IPS-15b (cell line): ENCODE data around the gene PTGR3.

Source experiments
- H3K27me3 ChIP-seq: one replicate; pipeline ENCODE4 v1.6.1; 2013; ENCODE audit warnings: low read length; ENCODE audit not compliant: control insufficient read depth, insufficient read depth
- H3K36me3 ChIP-seq: one replicate; pipeline ENCODE4 v1.6.1; 2013; ENCODE audit warnings: low read length; ENCODE audit not compliant: control insufficient read depth, insufficient read depth
- H3K4me1 ChIP-seq: one replicate; pipeline ENCODE4 v1.6.1; 2013; ENCODE audit warnings: mild to moderate bottlenecking, low read length; ENCODE audit not compliant: control insufficient read depth, insufficient read depth
- H3K4me3 ChIP-seq: one replicate; pipeline ENCODE4 v1.5.1; 2013; ENCODE audit warnings: low read depth, low read length
- H3K9ac ChIP-seq: one replicate; pipeline ENCODE4 v1.6.1; 2013; ENCODE audit warnings: low read depth, mild to moderate bottlenecking, low read length
- H3K9me3 ChIP-seq: one replicate; pipeline ENCODE4 v1.6.1; 2013; ENCODE audit warnings: mild to moderate bottlenecking, low read length; ENCODE audit not compliant: control insufficient read depth, insufficient read depth

Gene PTGR3

GRCh38 chr18:75219745-75220375, 10.9 kb upstream of the PTGR3 start:
- Histone ChIP-seq H3K9me3 (no peaks in the 10 kb centered on the region), H3K4me3 (no peak overlapping the region)

DNA sequence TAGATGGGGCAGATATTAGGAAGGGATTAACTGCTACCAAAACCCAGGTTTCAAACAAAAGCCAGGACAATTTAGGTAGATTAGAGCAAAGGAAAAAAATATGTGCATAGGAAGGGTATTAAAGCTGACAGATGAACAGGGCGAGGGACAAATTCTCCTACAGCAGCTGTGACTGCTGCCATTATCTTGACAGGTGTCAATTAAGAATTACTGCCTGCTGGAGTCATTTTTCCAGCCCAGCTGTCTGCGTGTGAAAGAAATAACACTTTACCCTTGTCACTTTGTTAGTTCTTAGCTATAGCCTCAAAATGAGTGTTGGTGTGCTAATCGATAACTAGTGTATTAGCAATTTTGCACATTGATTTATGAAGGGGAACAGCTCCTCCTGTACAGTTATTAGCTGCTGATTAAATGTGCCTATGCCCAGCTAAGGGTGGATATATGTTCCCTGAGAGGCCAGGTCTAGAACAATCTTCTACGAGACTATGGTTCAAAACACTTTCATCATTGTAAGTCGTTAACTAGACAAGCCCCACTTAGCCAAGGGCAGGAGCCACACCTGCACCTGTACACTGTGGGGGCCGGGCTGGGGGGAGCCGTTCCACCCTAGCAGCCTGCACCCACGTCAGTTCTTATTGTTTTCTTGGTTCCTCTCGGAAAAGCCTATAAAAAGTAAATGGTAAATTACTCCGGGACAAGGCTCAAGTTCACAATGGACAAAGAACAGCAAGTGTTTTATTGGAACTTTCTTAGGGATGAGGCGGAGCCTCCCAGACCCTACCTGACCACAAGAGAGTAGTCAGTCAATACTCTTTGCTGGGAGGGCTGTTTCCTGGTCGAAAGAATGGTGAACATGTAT, 9.4 kb upstream of the PTGR3 start:
- Histone ChIP-seq H3K4me3 (no peak overlapping the region), H3K36me3 (no peaks in the 10 kb centered on the region), H3K9me3 (no peaks in the 10 kb centered on the region), H3K27me3 (peaks cover 18% of the 10 kb centered on the region), H3K9ac (no peak overlapping the region), H3K4me1 (no peaks in the 10 kb centered on the region)

More at GRCh38 chr18:75219745-75220375, 10.9 kb upstream of the PTGR3 start:
- peaks cover 2% of the 10 kb centered on the region for H3K27me3 ChIP-seq
- no peaks in the 10 kb centered on the region for H3K36me3 ChIP-seq
- no peaks in the 10 kb centered on the region for H3K4me1 ChIP-seq
- no peak overlapping the region for H3K9ac ChIP-seq

- Histone ChIP-seq H3K27me3 (peaks cover 29% of the 10 kb centered on the region), H3K9me3 (no peaks in the 10 kb centered on the region), H3K36me3 (no peaks in the 10 kb centered on the region), H3K4me3 (no peak overlapping the region), H3K4me1 (no peaks in the 10 kb centered on the region), H3K9ac (no peak overlapping the region)
These were observed 8.2 kb upstream of the PTGR3 start for GRCh38 chr18:75216911-75217689.

DNA sequence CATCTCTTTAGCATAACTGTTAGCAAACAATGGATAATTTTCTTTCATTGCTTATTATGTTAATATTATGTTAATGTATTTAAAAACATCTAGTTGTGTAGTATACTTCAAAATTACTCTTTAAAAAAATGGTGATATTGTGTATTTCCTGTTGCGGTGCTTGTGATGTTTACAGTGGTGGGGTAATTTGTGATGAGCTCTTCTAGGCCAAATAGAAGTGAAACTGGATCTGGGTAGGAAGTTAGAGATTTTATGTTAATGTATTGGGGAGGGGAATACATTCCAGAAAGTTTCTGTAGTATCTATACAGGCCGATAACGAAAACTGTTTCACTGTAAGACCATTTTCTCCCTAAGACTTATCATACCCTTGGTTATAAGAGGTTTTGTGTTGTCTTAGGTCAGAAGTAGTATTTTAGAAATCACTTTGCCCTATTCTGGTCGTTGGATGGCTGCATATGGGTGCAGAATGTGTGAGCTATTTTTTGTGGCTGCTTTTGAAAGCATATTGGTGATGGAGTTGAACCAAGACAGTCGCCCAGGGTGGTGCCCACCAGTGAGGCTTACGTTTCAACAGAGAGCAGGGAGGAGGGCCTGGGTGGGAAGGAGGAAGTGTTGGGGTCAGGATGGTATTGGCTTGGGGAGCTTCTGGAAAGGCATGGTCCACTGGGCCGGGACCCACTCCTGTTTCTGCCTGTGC, 7.4 kb upstream of the PTGR3 start:
- Histone ChIP-seq H3K4me3 (no peak overlapping the region), H3K9ac (no peak overlapping the region), H3K4me1 (no peaks in the 10 kb centered on the region), H3K27me3 (peaks cover 29% of the 10 kb centered on the region), H3K9me3 (no peaks in the 10 kb centered on the region), H3K36me3 (no peaks in the 10 kb centered on the region)

- Histone ChIP-seq H3K9ac (no peak overlapping the region), H3K9me3 (no peaks in the 10 kb centered on the region), H3K4me3 (no peak overlapping the region), H3K36me3 (no peaks in the 10 kb centered on the region), H3K27me3 (peaks cover 35% of the 10 kb centered on the region), H3K4me1 (no peaks in the 10 kb centered on the region)
These were observed 6.7 kb upstream of the PTGR3 start for GRCh38 chr18:75215663-75216062.

DNA sequence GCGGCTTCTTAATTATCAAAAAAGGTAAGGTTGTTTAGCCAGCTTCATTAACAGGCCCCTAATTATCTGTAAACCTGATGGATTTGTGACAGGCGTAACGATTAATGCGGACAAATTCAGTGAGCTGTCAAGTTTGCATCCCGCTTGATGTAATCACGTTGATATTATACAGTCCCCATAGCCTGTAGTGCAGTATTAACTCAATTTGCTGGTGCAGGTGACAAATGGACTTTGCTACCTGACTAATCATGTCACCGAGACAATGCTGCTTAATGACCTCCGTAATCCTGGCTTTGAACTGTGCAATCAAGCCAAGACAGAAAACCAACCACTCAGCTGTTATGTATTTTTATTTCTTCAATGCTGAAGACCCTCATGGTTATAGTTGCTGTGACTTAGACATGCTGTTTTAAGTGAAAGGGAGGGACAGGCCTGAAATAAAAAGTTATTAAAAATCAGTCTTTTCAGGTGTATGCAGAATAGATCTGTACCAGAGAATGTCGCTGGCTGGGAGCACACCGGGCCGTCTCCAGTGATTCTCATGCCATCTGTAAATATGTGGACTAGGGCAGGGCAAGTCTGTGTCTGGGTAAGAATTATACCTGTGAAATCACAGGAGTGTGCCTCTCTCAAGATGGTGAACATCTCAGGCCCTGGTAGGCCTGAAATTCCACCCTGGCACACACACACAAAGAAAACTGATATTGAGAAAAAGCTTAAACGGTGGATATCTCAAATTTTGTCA, 6.0 kb upstream of the PTGR3 start:
- Histone ChIP-seq H3K9me3 (no peaks in the 10 kb centered on the region), H3K36me3 (no peaks in the 10 kb centered on the region), H3K9ac (no peak overlapping the region), H3K4me3 (no peak overlapping the region), H3K27me3 (peaks cover 43% of the 10 kb centered on the region), H3K4me1 (peaks cover 4% of the 10 kb centered on the region)

- no peaks in the 10 kb centered on the region for H3K9me3 ChIP-seq
- no peak overlapping the region for H3K4me3 ChIP-seq
- peaks cover 4% of the 10 kb centered on the region for H3K4me1 ChIP-seq
- no peak overlapping the region for H3K9ac ChIP-seq
- H3K27me3 ChIP-seq, result peaks cover 46% of the 10 kb centered on the region
- no peaks in the 10 kb centered on the region for H3K36me3 ChIP-seq
These were observed 5.4 kb upstream of the PTGR3 start for GRCh38 chr18:75214332-75214690.

DNA sequence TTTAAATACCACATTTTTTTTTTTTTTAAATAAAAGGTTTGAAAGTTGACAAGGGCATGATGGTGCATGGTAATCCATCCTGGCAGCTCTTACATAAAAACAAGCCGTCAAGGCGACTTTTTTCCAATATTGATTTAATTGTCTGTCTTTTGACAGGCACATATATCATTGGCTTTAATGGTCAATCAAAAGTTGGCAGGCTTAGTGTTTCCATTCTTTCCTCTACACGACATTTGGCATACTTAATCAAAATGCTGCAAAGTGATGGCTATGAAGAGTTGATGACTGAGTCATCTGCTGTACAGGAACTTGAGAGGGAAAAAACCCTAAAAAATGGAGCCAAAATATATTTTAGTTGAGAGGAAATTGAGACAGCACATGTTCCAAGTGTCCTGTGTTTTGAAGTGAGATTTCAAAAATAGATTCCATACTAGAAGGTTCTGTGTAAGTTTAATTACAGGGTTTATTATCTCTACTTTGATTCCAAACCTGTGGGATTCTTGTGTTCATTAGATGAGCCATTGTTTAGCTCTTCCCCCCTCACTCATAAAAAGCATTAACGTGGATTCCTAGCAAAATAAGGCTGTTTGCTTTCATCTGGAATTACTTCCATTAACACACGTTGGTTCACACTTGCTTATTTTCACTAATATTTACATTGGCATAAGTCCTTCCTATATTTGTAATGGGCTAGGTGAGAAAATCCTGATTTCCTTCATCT, 4.8 kb upstream of the PTGR3 start:
- H3K4me3 ChIP-seq, result no peak overlapping the region
- no peaks in the 10 kb centered on the region for H3K9me3 ChIP-seq
- peaks cover 46% of the 10 kb centered on the region for H3K27me3 ChIP-seq
- peaks cover 4% of the 10 kb centered on the region for H3K4me1 ChIP-seq
- no peaks in the 10 kb centered on the region for H3K36me3 ChIP-seq
- H3K9ac ChIP-seq, result no peak overlapping the region

- Histone ChIP-seq H3K4me3 (no peak overlapping the region), H3K27me3 (peaks cover 52% of the 10 kb centered on the region), H3K9ac (no peak overlapping the region), H3K9me3 (no peaks in the 10 kb centered on the region), H3K4me1 (peaks cover 4% of the 10 kb centered on the region), H3K36me3 (no peaks in the 10 kb centered on the region)
These were observed 3.8 kb upstream of the PTGR3 start for GRCh38 chr18:75212751-75213090.

DNA sequence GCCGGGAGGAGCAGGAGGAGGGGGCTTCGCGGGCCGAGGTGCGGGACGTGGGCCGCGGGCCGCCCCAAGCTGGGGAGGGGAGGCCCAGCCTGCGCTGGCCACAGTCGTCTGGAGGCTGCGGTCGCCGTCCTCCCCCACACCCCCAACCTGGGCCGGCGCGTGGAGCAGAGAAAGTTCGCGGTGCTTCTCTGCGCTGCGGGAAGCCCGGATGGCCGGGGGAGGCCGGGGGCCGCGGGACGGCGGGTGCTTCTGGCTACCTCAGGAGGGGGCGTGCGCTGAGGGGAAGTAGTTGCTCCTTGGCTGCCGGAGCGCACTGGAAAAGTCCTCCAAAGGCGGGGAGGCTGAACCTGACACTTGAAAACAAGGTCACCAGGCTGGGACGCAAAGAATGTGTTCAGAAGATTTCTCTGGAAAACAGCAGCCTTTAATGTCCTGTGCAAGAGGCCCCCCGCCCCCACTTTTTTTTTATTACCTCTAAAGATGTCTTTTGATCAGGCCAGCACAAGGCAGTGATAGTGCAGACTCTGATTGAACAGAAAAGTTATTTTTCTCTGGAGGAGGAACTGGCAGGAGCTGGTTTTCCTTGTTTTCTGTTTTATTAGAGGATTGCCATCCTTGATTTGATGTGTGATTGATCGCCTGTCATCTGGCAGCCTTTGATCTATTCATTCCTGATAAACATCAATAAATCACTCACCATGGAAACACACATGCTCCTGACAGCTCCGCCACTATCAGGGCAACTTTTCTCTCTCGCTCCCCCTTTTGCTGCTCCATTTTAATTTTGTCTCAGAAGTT, 3.2 kb upstream of the PTGR3 start:
- Histone ChIP-seq H3K27me3 (peaks cover 58% of the 10 kb centered on the region), H3K4me1 (peaks cover 9% of the 10 kb centered on the region), H3K4me3 (peak overlapping the region; percentile 46), H3K36me3 (no peaks in the 10 kb centered on the region), H3K9ac (no peak overlapping the region), H3K9me3 (no peaks in the 10 kb centered on the region)
